HEK293T (cell line): Measurements from ENCODE around the gene DSEL.

Source experiments
- FOXM1 ChIP-seq: fragments of 450-650 bp; IDR thresholded peaks from 2 replicates; pipeline ENCODE4 v1.6.1; 2017; ENCODE audit warnings: mild to moderate bottlenecking, borderline replicate concordance
- TARDBP ChIP-seq: fragments of 450-650 bp; IDR thresholded peaks from 2 replicates; pipeline ENCODE4 v1.6.1; 2016

- TF ChIP-seq FOXM1 (no peak), TARDBP (no peak)
Observed at GRCh38 chr18:67478249-67478648, 38.3 kb downstream of the DSEL start.
